Effector CD8-positive, alpha-beta T cell (primary cell): Measurements from ENCODE around the gene HIVEP3.

Experiments
- DNase-seq: peaks from one replicate; lab custom pipeline; 2025; lab: John Stamatoyannopoulos, UW

HIVEP3 gene

DNA sequence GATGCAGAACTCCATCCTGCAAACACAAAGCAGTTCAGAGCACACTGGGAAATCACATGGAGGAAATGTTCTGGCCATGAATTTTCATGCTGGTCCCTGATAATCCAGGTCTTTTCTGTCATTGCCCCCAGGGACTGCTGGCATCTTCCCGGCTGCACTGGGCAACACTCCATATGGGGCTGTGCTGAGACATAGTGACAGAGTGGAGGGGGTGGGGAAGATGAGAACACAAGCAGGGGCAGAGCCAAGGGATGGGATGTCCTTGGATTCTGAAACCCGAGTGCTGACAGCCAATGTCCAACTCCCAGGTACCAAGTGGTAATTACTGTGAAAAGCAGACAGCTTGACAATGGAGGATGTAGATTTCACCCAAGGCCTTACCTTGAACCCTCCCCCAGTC lies 185.7 kb downstream of the HIVEP3 start:
- no peak for DNase-seq

- DNase-seq, result no peak
Measured at GRCh38 chr1:41731516-41732030, 187.1 kb downstream of the HIVEP3 start.

DNA sequence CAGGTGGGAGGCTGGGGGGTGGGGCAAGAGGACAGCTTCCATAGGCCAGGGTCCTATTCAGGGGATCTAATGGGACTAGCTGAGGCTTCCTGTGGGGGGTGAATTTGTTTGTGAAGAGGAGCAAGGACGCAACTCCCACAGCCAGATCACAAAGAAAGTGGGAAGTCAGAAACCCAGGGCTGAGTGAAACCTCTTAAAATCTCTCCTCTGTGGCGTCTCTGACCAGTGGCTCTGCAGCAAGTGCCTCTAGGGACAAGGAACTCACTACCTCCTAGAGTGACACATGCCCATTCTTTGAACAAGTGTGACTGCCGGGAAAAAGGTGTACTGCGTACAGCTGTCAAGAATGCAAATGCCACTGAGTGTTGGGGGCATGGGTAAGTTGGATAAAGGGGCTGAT lies 187.9 kb downstream of the HIVEP3 start:
- DNase-seq, result no peak

DNA sequence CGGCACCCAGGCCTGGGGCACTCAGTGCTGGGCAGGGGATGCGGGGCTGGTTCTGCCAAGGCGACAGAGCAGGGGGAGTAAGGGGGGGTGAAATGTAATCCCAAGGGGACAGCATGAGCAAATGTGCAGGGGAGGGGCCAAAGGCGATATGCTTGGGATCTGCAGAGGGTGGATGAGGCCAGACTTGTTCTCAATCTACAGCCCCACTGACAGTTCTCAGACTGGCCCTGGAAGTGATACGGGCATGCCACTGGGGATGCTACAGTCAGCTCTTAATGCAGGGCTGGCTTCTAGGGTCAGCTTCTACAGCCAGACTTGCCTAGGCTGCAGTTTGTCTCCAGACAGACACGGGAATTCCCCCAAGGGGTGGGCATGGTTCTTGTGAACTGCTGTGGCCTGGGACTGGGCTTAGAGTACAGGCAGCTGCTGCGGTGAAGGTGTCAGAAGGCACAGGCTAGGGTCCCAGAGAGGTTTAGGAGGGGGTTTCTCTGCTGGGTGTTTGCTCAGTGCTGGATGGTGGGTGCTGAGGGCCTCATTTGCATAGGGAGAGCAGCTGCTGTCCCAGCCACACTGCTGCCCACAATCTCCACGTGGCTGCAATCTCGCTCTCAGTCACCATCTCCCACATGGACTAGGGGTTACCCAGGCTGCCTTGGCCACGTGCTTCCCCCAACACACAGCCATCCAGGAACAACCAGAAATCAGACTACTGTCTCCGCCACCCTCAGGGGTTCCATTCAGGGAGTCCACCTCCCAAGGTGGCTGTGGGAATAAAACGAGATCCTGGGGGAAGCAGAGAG lies 190.1 kb downstream of the HIVEP3 start:
- DNase-seq, result no peak

DNA sequence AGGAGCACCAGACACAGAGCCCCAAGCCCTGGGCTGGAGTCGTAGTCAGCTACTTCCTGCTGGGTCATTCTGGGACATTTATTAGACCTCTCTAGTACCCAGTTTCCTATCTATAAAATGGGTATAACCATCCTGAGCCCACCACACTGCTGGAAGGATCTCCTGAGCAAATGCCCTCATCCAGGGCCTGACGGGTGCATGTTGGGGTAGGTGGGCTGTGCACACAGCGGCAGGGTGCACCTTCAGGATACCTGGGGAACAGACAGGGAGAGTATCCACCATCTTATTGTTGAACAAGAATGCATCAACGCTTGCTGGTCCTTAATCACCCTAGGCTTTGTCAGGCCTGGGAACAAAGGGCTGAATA lies 191.0 kb downstream of the HIVEP3 start:
- no peak for DNase-seq

DNA sequence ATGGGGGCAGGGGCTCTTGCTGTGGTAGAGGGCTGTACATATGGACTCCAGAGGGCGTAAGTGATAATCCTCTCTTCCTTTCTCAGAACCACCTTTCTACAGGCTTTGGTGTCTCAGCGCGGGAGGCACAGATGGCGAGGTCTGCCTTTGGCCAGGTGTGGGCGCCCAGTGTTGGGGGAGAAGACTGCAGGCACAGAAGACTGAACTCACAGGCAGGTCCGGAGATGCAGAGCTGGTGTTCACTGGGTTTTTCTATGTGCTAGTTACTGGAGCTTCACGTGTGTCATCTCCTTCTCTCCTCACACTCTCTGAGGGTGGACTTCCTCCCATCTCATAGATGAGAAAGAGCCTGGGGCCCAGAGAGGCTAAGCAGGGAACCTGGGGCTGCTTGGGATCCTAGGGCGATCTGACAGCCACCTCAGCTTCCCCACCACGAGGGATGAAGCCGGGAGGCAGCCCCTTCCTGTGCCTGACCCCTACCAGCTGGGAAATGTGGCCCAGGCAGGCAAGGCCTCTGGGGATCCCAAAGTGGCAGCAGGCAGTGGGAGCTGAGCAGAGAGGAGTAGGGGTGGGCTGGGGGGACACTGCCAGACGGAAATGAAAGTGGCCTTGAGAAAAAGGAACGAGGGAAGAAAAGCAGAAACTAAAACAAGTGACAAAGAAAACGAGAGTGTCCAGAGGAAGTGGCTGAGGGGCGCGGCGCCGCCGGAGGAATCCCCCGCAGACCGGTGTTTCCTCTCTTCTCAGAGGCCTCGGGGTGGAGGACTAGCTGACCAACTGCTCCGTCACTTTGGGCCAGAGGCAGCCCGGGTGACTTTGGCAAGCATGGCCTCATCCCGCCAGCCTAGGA lies 191.6 kb downstream of the HIVEP3 start:
- DNase-seq, result no peak

- no peak for DNase-seq
Measured at GRCh38 chr1:41726292-41726691, 192.4 kb downstream of the HIVEP3 start.

- no peak for DNase-seq
Measured at GRCh38 chr1:41724926-41725325, 193.8 kb downstream of the HIVEP3 start.

- DNase-seq, result no peak
Measured at GRCh38 chr1:41724248-41724647, 194.5 kb downstream of the HIVEP3 start.

GRCh38 chr1:41723786-41724185 lies 194.9 kb downstream of the HIVEP3 start:
- no peak for DNase-seq

DNA sequence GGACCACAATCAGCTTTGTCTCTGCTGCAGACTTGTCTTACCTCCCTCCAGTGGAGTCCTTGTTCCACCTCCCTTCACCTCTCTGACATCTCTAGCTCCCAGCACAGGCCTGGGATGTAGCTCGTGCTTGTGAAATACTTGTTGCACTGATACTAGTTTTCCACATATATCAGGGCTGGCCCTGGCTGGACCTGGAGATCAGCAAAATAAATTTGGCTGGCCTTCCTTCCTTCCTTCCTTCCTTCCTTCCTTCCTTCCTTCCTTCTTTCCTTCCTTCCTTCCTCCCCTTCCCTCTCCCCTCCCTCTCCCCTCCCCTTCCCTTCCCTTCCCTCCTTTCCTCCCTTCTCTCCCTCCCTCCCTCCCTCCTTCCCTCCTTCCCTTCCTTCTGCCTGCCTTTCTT lies 196.5 kb downstream of the HIVEP3 start:
- DNase-seq, result no peak

- no peak for DNase-seq
Measured at GRCh38 chr1:41720861-41721410, 197.8 kb downstream of the HIVEP3 start.

DNA sequence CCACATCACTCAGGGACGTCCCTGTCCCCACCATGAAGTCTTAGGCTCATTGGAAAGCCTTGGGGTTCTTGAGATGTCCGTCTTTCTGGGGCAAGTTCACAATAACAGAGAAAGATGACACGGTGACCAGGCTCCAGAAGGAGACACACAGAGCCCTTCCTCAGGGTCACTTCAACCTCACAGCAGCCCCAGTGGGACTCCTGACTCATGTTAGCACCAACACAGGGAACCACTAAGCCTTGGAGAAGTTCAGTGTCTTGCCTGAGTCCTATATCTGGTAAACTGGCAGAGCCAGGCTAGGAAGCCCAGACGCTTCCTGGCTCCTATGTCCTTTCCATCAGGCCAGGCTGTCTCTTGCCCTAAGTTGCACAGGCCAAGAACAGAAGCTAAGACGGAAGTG lies 199.1 kb downstream of the HIVEP3 start:
- DNase-seq, result no peak

DNA sequence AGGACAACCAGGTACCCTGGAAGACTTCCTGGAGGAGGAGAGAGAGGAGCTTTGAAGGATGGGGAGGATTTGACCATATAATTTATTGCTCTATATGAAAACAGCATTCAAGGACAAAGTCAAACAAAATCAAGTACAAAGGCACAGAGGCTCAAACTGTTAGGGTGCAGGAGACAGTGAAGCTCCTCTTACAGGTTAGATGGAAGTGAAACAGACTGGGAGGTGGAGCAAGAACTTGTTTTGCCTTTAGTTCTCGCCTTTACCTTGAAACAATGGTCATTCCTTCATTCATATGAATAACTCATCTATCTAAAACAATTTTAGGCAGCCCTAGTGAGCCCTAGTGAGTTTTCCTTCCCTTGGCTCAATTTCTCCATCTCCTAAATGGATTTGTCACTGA lies 199.6 kb downstream of the HIVEP3 start:
- no peak for DNase-seq

GRCh38 chr1:41718497-41718896 lies 200.2 kb downstream of the HIVEP3 start:
- no peak for DNase-seq

- no peak for DNase-seq
Measured at GRCh38 chr1:41716188-41717130, 202.3 kb downstream of the HIVEP3 start.

GRCh38 chr1:41715441-41716095 lies 203.2 kb downstream of the HIVEP3 start:
- no peak for DNase-seq

DNA sequence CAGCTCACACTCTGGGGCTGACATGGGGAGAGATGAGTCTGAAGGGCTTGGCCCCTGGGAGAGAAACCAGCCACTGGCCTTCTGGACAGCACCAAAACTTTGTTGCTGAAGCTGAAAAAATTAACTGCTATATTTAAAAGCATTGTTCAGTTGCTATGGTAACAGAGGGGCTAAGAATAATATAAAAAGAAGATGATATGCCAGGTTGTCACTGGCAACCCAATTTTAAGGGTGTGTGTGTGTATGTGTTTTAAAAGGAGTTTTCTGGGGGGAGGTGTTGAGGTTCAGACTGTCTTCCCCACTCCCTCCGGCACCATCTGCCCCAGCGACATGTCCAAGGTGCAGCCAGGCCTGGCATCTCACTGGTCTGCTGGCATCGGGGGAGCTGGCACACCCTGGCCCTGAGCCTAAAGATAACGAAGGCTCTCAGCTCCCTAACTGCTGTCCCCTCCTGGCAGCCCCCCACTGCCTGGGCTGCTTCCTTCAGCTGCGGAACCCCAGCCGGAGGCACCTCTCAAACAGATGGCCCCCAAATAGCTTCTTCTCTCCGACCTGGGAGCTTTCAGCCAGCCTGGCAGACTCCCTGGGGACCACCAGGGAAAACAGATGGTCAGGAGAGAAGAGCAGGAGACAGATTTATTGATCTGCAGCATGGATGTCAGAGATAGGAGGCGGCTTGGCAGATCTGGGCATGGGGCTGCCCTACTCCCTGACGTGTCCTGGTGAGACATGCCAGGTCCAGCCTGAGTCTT lies 203.9 kb downstream of the HIVEP3 start:
- no peak for DNase-seq

- no peak for DNase-seq
Measured at GRCh38 chr1:41713557-41714327, 205.0 kb downstream of the HIVEP3 start.

GRCh38 chr1:41713141-41713540 lies 205.6 kb downstream of the HIVEP3 start:
- DNase-seq, result no peak
